HG02970 (cell line): Measurements from ENCODE around the gene PREP.

Experiments used
- ATAC-seq: cut with Tn5 transposase; IDR thresholded peaks from one replicate; pipeline ENCODE4 v1.9.1; 2021; ENCODE audit warnings: mild to moderate bottlenecking, moderate library complexity, moderate number of reproducible peaks; ENCODE audit not compliant: unreplicated experiment, low FRiP score

PREP gene

GRCh38 chr6:105317607-105318533 is 85.0 kb downstream of the PREP start:
- no peak for ATAC-seq

- ATAC-seq = no peak
Measured at GRCh38 chr6:105313211-105313610, 89.7 kb downstream of the PREP start.

- no peak for ATAC-seq
Measured at GRCh38 chr6:105310947-105311346, 91.9 kb downstream of the PREP start.

- no peak for ATAC-seq
Measured at GRCh38 chr6:105310371-105310770, 92.5 kb downstream of the PREP start.

GRCh38 chr6:105308840-105309239 is 94.0 kb downstream of the PREP start:
- no peak for ATAC-seq

GRCh38 chr6:105305521-105305920 is 97.4 kb downstream of the PREP start:
- ATAC-seq = no peak

- no peak for ATAC-seq
Measured at GRCh38 chr6:105304825-105305224, 98.1 kb downstream of the PREP start.

GRCh38 chr6:105304366-105304765 is 98.5 kb downstream of the PREP start:
- no peak for ATAC-seq

GRCh38 chr6:105302617-105303128 is 100.2 kb downstream of the PREP start:
- no peak for ATAC-seq

GRCh38 chr6:105301756-105302616 is 100.9 kb downstream of the PREP start:
- no peak for ATAC-seq

- no peak for ATAC-seq
Measured at GRCh38 chr6:105301072-105301503, 101.8 kb downstream of the PREP start.

- no peak for ATAC-seq
Measured at GRCh38 chr6:105300090-105300489, 102.8 kb downstream of the PREP start.

- no peak for ATAC-seq
Measured at GRCh38 chr6:105294129-105294528, 108.8 kb downstream of the PREP start.

- no peak for ATAC-seq
Measured at GRCh38 chr6:105292689-105293339, 110.1 kb downstream of the PREP start.

GRCh38 chr6:105291525-105291924 is 111.4 kb downstream of the PREP start:
- no peak for ATAC-seq

- ATAC-seq = no peak
Measured at GRCh38 chr6:105282631-105283585, 120.0 kb downstream of the PREP start.

- ATAC-seq = no peak
Measured at GRCh38 chr6:105280033-105280432, 122.8 kb downstream of the PREP start.

GRCh38 chr6:105279463-105279862 is 123.4 kb downstream of the PREP start:
- ATAC-seq = no peak

- ATAC-seq = no peak
Measured at GRCh38 chr6:105278813-105279212, 124.1 kb downstream of the PREP start.
